Activated T-cell treated with anti-CD3 and anti-CD28 coated beads, Interleukin-2, amount 50 U/mL, for 1 hour (primary cell): Measurements from ENCODE around the gene PRICKLE4.
"Not testable (repeated sequence)": the region's sequence is repeated elsewhere in the genome, so short reads cannot be mapped to it uniquely, and the experiment has no call there.

Experiments
- DNase-seq: peaks from one replicate; pipeline ENCODE4 v3.0.0-alpha.2; 2020

PRICKLE4 gene

GRCh38 chr6:41801380-41801779 is 20.8 kb downstream of the PRICKLE4 start:
- DNase-seq = no peak

DNA sequence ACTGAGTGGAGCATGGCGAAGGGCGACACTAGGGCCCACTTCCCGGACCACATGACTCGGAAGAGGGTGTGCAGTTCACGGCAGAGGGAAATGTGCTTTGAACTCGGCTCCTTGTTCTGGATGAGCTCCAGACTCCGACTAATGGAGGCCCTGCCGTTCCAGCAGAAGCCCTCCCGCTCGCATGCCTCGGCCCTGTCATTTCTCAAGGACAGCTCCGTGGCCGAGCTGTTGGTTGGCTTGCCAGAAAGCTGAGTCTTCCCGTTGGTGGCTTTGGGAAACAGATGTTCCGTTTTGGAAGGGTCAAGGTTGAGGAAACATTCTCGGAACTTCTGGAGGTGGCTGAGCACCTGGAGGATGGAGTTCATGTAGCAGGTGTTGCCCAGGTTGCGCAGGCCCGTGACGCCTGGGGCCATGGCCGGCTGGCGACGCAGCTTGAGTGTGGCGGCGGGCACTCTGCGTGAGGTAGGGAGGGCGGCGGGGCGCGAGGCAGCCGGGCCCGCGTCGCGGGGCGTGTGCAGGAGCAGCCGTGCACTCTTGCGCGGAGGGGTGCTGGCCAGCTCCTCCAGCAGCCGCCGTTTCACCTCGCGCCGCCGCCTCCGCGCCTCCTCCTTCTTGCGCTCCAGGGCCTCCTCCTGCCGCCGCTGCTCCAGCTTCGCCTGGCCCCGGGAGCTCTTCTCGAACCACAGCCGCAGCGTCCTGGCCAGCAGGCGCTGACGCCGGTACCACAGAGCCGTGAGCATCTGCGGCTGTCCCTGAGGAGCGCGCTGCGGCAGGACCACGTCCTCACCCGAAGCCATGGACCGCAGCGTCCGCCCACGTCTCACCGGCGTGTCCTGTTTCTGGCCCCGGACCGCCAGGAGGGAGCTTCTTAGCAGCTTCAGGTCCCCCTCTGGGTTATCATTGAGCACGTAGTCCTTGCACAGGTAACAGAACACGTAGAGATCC is 25.5 kb downstream of the PRICKLE4 start:
- no peak for DNase-seq

DNA sequence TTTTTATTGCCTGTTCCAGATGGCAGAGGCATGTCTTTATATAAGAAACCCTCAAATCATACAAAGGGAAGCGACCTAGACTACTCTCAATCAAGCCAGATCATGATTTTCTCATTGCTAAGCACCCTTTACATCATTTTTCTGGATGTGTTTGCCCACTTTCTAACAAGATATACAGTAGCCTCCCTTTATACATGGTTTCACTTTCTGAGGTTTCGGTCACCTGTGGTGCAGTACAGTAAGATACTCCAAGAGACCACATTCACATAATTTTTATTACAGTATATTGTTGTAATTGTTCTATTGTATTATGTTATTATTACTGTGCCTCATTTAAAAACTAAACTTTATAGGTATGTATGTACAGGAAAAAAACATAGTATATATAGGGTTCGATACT is 30.5 kb downstream of the PRICKLE4 start:
- no peak for DNase-seq

DNA sequence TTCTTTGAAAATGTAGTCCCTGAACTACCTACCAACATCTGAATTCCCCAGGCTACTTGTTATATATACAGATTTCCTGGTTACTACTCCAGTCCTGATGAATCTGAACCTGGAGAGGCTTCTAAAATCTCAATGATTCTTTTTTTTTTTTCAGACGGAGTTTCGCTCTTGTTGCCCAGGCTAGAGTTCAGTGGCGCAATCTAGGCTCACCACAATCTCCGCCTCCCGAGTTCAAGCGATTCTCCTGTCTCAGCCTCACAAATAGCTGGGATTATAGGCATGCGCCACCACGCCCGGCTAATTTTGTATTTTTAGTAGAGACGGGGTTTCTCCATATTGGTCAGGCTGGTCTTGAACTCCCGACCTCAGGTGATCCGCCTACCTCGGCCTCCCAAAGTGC is 31.4 kb downstream of the PRICKLE4 start:
- DNase-seq = not testable (repeated sequence)

DNA sequence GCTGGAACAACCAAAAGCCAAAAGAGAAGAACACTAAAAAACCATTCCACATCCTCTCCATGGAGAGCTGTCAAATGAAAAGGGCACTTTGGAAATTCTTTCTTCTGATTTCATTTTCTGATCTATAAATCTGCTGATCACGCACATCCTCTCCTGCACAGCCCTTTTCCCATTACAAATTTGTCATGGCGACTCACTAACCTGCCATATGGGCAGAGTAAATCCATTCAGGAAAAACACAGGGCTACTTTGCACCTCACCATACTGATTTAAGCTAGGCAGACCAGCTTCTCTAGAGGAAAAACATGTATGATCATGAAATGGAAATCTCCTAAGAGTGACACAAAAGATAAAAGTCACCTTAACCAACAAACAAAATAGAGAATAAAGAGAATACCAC is 32.9 kb downstream of the PRICKLE4 start:
- no peak for DNase-seq

DNA sequence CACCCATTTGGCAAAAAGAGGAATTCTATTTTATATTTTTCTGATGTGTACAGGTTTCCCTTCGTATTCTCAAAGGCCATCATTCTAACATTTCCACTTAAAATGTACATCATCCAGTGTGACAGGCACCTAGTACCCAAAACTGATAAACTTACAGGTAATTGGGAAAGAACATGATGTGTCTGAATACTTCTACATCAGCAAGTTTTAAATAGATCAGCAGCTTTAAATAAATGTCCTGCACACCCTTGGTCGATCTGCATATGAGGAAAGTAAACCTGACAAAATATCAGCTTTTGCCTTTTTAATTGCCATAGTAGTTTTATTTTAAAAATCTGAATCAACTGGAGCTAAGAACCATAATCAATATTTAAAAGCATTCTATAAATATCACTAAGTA is 33.4 kb downstream of the PRICKLE4 start:
- no peak for DNase-seq

DNA sequence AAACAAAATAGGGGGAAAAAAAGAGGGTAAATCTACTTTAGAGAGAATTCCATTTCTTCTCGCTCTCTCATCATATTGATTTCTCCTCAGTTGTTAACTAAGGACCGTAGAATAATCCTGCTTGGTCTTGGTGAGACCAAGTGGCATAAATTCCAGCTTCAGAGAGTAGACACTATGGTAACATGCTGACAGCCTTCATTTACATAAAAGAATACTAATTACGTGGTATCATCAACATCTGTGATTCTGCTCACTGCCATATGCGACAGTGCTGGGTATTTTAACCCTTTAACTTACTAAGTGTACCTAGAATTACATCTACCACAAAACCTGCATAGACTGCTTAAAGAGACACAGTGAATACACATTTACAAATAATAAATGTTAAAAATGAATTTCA is 34.0 kb downstream of the PRICKLE4 start:
- no peak for DNase-seq

DNA sequence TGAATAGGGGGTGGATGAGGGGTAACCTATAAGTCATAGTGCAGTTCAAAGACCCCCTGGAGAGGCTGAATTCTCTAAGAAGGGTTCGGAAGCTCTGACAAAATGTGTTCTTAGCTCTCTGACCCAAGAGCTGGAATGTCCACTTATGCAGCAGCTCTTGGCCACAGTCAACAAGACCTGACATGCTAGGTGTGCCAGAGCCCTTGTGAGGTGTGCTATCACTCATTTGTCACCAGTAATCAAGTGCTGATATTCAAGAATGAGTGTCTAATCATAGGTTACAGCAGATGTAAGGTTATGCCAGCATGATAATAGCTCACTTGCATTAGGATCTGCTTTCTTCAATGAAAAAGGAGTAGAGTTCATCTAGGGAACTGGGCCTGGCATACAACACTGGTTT is 35.0 kb downstream of the PRICKLE4 start:
- DNase-seq = no peak

DNA sequence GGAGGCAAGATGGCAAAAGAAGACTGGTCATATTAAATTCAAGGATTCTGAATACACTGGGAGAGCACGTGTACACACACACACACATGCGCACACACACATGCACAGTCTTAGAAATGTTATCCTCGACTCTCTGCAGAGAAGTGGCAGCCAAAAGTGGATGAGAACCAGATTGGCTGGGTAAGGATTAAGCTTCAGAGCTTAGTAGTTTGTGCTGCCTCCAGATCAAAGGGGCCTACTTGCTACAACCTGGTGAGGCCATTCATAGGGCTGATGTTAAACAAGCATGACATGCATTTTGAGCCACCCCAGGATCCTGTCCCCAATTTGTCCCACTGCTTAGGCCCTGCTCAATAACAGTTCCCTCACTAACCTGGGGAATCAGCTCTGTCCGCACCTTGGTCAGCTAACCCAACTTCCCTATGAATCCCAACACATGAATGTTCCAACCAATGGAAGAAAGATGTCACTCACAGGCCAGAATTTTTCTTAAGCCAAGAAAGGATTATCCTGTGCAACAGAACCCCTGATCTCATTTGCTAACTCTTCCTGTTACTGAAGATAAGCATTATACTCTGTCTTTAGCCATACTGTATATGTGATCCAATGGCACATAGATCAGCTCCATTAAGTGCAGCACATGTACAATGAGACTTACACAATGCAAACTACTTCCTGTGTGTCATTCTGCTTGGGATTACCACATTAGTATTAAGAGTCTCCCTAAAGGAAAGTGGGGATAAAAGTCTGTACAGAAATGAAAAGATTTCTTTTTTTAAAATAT is 37.9 kb downstream of the PRICKLE4 start:
- DNase-seq = no peak

DNA sequence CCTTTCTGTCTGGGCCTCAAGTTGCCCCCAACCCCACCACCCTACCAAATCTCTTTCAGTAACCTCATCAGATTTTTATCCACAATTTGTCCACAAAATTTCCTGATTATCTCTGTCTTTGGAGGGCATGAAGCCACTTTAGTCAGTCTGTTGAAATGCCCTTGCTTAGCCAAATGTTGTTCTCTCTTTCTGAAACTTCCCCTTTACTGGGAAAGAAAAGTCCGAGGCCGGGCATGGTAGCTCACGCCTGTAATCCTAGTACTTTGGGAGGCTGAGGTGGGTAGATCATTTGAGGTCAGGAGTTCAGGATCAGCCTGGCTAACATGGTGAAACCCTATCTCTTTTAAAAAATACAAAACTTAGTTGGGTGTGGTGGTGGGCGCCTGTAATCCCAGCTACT is 40.7 kb downstream of the PRICKLE4 start:
- no peak for DNase-seq

DNA sequence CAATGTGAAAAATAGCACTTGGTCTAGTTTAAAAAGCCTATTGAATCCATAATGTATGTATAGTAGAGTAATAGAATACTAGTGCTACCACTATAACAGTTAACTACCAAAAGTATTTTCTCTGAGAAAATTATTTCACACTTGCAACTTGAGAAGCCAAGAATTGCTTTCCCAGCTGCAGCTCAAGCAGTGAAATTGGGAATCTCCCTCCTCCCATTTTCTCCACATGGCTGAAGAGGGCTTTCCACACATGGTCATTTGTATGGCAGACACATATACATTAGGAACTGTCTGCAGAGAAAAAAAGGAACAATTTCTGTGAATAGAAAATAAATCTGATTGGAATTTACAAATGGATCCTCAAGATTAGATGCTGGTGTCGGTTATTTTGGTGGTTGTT is 41.4 kb downstream of the PRICKLE4 start:
- DNase-seq = no peak

DNA sequence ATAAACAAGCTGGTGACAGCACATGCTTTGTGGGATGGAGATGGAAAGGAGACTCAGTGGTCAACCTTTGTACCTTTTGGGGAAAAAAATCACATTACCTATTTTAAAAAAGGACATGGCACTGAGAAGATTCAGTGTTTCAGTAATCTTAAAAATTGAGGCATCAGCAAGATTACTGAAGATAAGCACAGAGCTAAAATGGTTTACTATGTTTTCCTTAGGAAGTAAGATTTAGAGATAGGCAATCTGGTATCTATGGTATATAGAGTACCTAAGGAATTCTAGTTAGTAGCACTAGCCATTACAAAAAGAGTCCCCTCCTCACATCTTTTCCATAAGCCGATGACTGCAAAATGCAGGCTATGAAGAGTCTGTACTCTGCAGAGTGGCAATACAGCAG is 42.6 kb downstream of the PRICKLE4 start:
- DNase-seq = no peak

- no peak for DNase-seq
Measured at GRCh38 chr6:41824571-41825569, 44.3 kb downstream of the PRICKLE4 start.

DNA sequence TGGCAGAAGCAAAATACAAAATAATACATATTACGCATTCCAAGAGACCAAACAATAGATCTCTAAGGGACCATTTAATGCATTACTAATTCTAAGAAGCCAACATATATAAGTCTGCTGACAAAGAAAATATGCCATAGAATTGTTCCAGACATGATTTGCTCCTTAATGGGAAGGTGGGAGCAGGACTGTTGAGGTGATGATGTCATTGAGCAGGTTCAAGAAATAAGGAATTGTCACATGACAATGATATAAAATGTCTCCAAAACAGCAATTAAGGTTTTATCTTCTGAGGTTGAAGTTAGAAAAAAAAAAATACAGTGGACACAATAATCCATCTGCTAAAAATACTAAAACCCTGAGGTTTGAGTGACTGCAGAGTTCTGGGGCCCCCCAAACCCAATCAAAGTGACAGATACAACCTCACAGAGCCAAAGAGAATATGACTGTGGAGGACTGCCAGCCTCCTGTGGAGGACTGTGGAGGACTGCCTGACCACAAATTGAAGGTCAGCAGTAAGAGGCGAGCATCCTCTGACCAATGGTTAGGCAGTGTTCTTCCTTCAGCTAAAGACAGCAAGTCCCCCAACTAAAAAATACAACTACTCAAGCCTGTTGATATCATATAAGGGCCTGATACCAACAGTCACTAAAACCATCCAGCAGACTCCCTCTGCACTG is 45.9 kb downstream of the PRICKLE4 start:
- DNase-seq = no peak

DNA sequence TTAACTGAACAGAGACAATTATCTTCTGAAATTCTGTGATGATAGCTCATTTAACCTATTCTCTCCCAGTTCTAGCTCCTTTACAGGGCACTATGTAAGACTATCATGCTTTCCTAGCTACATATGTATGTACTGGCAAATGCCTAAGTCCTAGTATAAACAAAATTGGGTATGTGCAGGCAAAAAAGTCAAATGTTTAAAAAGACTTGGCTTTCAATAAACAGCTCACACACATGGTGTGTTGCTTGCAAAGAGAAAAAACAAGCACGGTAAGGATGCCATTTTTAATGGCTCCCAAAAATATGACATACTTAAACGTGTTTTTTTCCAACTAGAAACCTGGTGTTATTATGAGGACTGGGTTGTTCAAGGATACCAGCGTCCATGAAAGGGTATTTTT is 51.7 kb downstream of the PRICKLE4 start:
- DNase-seq = no peak

DNA sequence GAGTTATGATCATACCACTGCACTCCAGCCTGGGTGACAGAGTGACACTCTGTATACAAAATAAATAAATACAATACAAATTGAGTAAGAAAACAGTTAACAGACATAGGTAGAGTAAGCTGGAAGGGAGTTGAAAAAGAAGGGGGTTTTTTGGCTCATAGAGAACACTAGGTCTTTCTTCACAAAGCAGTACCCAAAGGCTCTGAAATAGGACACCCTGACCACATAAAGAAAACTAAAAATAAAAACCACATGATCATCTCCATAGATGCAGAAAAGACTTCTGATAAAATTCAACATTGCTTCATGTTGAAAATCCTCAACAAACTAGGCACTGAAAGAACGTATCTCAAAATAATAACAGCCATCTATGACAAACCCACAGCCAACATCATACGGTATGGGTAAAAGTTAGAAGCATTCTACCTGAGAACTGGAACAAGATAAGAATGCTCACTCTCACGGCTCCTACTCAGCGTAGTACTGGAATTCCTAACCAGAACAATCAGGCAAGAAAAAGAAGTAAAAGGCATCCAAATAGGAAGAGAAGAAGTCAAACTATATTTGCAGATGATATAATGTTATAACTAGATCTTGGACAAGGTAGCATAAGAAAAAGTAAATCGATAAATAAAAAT is 55.6 kb downstream of the PRICKLE4 start:
- no peak for DNase-seq

DNA sequence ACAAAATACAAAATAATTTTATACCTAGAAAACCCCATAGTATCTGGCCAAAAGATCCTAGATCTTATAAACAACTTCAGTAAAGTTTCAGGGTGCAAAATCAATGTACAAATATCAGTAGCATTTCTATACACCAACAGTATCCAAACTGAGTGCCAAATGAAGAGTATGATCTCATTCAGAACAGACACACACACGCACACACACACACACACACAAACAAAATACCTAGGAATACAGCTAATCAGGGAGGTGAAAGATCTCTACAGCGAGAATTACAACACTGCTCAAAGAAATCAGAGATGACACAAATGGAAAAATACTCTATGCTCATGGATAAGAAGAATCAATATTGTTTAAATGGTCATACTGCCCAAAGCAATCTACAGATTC is 56.1 kb downstream of the PRICKLE4 start:
- no peak for DNase-seq
